Esophagus squamous epithelium (tissue), 4 donors: ENCODE results near the gene LDLRAD3.

Experiments
- POLR2A ChIP-seq, 4 donors: fragments of 450-650 bp; IDR thresholded peaks; one replicate each; pipeline ENCODE4 v1.6.1; 2017; ENCODE audit warnings: antibody characterized with exemption in 4 of 4, mild to moderate bottlenecking in 4 of 4, moderate library complexity in 3 of 4
- TF ChIP-seq, protein P1 (sequence below), 6 experiments: fragments of 450-650 bp in 4 of 6; fragments of 200-600 bp in 2 of 6; sonication (generic) in 2 of 6; IDR thresholded peaks; one replicate each; pipeline ENCODE4 v1.5.1; 2016 to 2019; ENCODE audit warnings: antibody characterized with exemption in 6 of 6, mild to moderate bottlenecking in 4 of 6, moderate library complexity in 4 of 6

DNA sequence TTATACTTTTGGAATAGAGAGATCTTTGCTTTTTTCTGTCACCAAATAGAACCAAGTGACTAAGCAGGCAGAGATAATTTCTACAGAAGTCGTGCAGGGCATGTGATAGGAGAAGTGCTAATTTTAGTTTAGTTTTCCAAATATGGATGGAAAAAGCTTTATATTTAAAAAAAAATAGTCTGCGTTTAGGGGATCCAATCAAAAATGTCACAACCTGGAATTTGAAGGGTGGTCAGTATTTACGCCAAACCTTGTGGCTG is 165.7 kb downstream of the LDLRAD3 start:
- TF ChIP-seq POLR2A (IDR thresholded peaks at IDR 0.05): no peak
- TF ChIP-seq, protein P1, sequence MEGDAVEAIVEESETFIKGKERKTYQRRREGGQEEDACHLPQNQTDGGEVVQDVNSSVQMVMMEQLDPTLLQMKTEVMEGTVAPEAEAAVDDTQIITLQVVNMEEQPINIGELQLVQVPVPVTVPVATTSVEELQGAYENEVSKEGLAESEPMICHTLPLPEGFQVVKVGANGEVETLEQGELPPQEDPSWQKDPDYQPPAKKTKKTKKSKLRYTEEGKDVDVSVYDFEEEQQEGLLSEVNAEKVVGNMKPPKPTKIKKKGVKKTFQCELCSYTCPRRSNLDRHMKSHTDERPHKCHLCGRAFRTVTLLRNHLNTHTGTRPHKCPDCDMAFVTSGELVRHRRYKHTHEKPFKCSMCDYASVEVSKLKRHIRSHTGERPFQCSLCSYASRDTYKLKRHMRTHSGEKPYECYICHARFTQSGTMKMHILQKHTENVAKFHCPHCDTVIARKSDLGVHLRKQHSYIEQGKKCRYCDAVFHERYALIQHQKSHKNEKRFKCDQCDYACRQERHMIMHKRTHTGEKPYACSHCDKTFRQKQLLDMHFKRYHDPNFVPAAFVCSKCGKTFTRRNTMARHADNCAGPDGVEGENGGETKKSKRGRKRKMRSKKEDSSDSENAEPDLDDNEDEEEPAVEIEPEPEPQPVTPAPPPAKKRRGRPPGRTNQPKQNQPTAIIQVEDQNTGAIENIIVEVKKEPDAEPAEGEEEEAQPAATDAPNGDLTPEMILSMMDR (IDR thresholded peaks at IDR 0.05): no peak
